NB4 (cell line): ENCODE results near the gene AP4S1.

ENCODE experiments used
- DNase-seq: peaks from one replicate; pipeline ENCODE4 v3.0.0; 2010; ENCODE audit warnings: low read depth
- H3K4me3 ChIP-seq: one replicate; pipeline ENCODE4 v1.5.1; 2011; ENCODE audit warnings: mild to moderate bottlenecking, low read depth, low read length, moderate library complexity
- CTCF ChIP-seq: IDR thresholded peaks from one replicate; pipeline ENCODE4 v1.5.1; 2012; ENCODE audit warnings: low read depth, low read length
- MAX ChIP-seq: IDR thresholded peaks from 2 replicates; pipeline ENCODE4 v1.6.1; 2011; ENCODE audit warnings: low read depth, low read length
- MYC ChIP-seq: IDR thresholded peaks from 2 replicates; pipeline ENCODE4 v1.6.1; 2011; ENCODE audit warnings: low read depth, low read length
- POLR2A ChIP-seq: IDR thresholded peaks from 2 replicates; pipeline ENCODE4 v1.6.1; 2011; ENCODE audit warnings: mild to moderate bottlenecking; ENCODE audit not compliant: insufficient read length; ENCODE audit errors: extremely low read depth

Gene AP4S1

GRCh38 chr14:31071151-31071550, 45.7 kb downstream of the AP4S1 start:
- no peak for DNase-seq
- no peak overlapping the region for H3K4me3 ChIP-seq
- no peak for TF ChIP-seq MYC
- TF ChIP-seq CTCF = no peak
- TF ChIP-seq POLR2A = no peak
- TF ChIP-seq MAX = no peak

- no peak overlapping the region for H3K4me3 ChIP-seq
- no peak for DNase-seq
- TF ChIP-seq CTCF = no peak
- TF ChIP-seq MYC = no peak
- TF ChIP-seq MAX = no peak
- TF ChIP-seq POLR2A = no peak
Measured at GRCh38 chr14:31075144-31075543, 49.7 kb downstream of the AP4S1 start.

- TF ChIP-seq POLR2A (no peak), MYC (no peak), CTCF (no peak), MAX (no peak)
Measured at GRCh38 chr14:31078766-31079165, 53.3 kb downstream of the AP4S1 start.

GRCh38 chr14:31080056-31080455, 54.6 kb downstream of the AP4S1 start:
- TF ChIP-seq CTCF = no peak
- TF ChIP-seq MYC = no peak
- TF ChIP-seq MAX = no peak
- no peak for TF ChIP-seq POLR2A
- no peak for DNase-seq
- H3K4me3 ChIP-seq = no peak overlapping the region

More at GRCh38 chr14:31078766-31079165, 53.3 kb downstream of the AP4S1 start:
- H3K4me3 ChIP-seq = no peak overlapping the region
- DNase-seq = no peak

GRCh38 chr14:31080484-31080883, 55.0 kb downstream of the AP4S1 start:
- DNase-seq = no peak
- TF ChIP-seq MYC = no peak
- no peak for TF ChIP-seq POLR2A
- TF ChIP-seq CTCF = no peak
- TF ChIP-seq MAX = no peak
- H3K4me3 ChIP-seq = no peak overlapping the region

- DNase-seq = no peak
- TF ChIP-seq MYC (no peak), MAX (no peak), CTCF (no peak), POLR2A (no peak)
- H3K4me3 ChIP-seq = no peak overlapping the region
Measured at GRCh38 chr14:31083781-31084180, 58.3 kb downstream of the AP4S1 start.
